HG03442 (cell line): ENCODE data around the gene ATP9A.
"Not testable (repeated sequence)": the region's sequence is repeated elsewhere in the genome, so short reads cannot be mapped to it uniquely, and the experiment has no call there.

Experiments
- ATAC-seq: cut with Tn5 transposase; IDR thresholded peaks from one replicate; pipeline ENCODE4 v1.9.1; 2021; ENCODE audit warnings: mild to moderate bottlenecking, moderate library complexity; ENCODE audit not compliant: unreplicated experiment

ATP9A gene

GRCh38 chr20:51767867-51768758, at the start of gene ATP9A:
Gene ATP9A (minus strand): TSS chr20:51768390. CDS start chr20:51768369, 21 bp downstream.
- no peak for ATAC-seq

GRCh38 chr20:51816856-51817255, 48.7 kb upstream of the ATP9A start:
- not testable (repeated sequence) for ATAC-seq

GRCh38 chr20:51815383-51816076, 47.3 kb upstream of the ATP9A start:
- ATAC-seq, result no peak

- no peak for ATAC-seq
Measured at GRCh38 chr20:51812861-51813260, 44.7 kb upstream of the ATP9A start.

GRCh38 chr20:51811514-51812128, 43.4 kb upstream of the ATP9A start:
- no peak for ATAC-seq

- no peak for ATAC-seq
Measured at GRCh38 chr20:51811042-51811355, 42.8 kb upstream of the ATP9A start.

- no peak for ATAC-seq
Measured at GRCh38 chr20:51810155-51811041, 42.2 kb upstream of the ATP9A start.

- ATAC-seq, result no peak
Measured at GRCh38 chr20:51807720-51808250, 39.6 kb upstream of the ATP9A start.

GRCh38 chr20:51804754-51805153, 36.6 kb upstream of the ATP9A start:
- ATAC-seq, result no peak

GRCh38 chr20:51803148-51803854, 35.1 kb upstream of the ATP9A start:
- no peak for ATAC-seq

GRCh38 chr20:51802170-51802751, 34.1 kb upstream of the ATP9A start, which contains the start of gene SALL4:
Gene SALL4 (minus strand): TSS chr20:51802521. CDS start chr20:51802408, 113 bp downstream.
- no peak for ATAC-seq

GRCh38 chr20:51801823-51802123, 33.6 kb upstream of the ATP9A start:
- ATAC-seq, result no peak

- ATAC-seq, result no peak
Measured at GRCh38 chr20:51801122-51801822, 33.1 kb upstream of the ATP9A start.

GRCh38 chr20:51800872-51801121, 32.6 kb upstream of the ATP9A start:
- no peak for ATAC-seq

GRCh38 chr20:51800060-51800871, 32.1 kb upstream of the ATP9A start:
- ATAC-seq, result no peak

- no peak for ATAC-seq
Measured at GRCh38 chr20:51799401-51799860, 31.2 kb upstream of the ATP9A start.

GRCh38 chr20:51797357-51798025, 29.3 kb upstream of the ATP9A start:
- no peak for ATAC-seq

- no peak for ATAC-seq
Measured at GRCh38 chr20:51796340-51796739, 28.1 kb upstream of the ATP9A start.
